IMR-90 (cell line): ENCODE measurements around the gene FAM171A1.

Experiments used
- MAFK ChIP-seq: IDR thresholded peaks from 2 replicates; pipeline ENCODE4 v1.6.1; 2012; ENCODE audit warnings: low read depth, low read length, improper control_type of control experiment
- MAZ ChIP-seq: IDR thresholded peaks from 2 replicates; pipeline ENCODE4 v1.6.1; 2012; ENCODE audit warnings: low read depth, mild to moderate bottlenecking, low read length, improper control_type of control experiment, moderate library complexity, borderline replicate concordance
- POLR2A ChIP-seq: IDR thresholded peaks from 2 replicates; pipeline ENCODE4 v1.6.1; 2012; ENCODE audit warnings: mild to moderate bottlenecking, low read depth, low read length
- RAD21 ChIP-seq: IDR thresholded peaks from 2 replicates; pipeline ENCODE4 v1.6.1; 2012; ENCODE audit warnings: low read length, improper control_type of control experiment
- RFX5 ChIP-seq: IDR thresholded peaks from 2 replicates; pipeline ENCODE4 v1.8.0; 2012; ENCODE audit warnings: low read depth, mild to moderate bottlenecking, low read length, moderate library complexity
- SMC3 ChIP-seq: fragments of 150-350 bp; IDR thresholded peaks from 2 replicates; pipeline ENCODE4 v1.6.1; 2016; ENCODE audit warnings: low read depth, mild to moderate bottlenecking, antibody characterized with exemption, low read length, moderate library complexity
- TF ChIP-seq, protein P1 (sequence below): conservative IDR thresholded peaks from 2 replicates; pipeline ENCODE4 v1.5.1; 2012; ENCODE audit warnings: mild to moderate bottlenecking, low read depth, low read length, improper control_type of control experiment
- TF ChIP-seq, protein P2 (sequence below): fragments of 150-350 bp; IDR thresholded peaks from 2 replicates; pipeline ENCODE4 v1.6.1; 2016; ENCODE audit warnings: low read depth, mild to moderate bottlenecking, low read length, moderate library complexity, borderline replicate concordance
- TF ChIP-seq, protein P3 (sequence below): fragments of 150-350 bp; IDR thresholded peaks from 2 replicates; pipeline ENCODE4 v1.6.1; 2017; ENCODE audit warnings: mild to moderate bottlenecking, antibody characterized with exemption, low read length, low read depth

DNA sequence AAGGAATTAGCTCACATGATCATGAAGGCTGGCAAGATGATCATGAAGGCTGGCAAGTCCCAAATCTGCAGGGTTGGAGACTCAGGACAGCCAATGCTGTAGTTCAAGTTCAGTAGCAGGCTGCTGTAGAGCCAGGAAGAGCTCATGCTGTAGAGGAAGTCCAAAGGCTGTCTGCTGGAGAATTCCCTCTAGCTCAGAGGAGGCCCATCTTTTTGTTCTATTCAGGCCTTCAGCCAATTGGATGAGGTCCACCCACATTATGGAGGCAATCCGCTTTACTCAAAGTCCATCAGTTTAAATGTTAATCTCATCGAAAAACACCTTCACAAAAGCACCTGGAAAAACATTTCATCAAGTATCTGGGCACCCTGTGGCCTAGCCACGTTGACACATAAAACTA, 24.8 kb upstream of the FAM171A1 start:
- TF ChIP-seq, protein P1, sequence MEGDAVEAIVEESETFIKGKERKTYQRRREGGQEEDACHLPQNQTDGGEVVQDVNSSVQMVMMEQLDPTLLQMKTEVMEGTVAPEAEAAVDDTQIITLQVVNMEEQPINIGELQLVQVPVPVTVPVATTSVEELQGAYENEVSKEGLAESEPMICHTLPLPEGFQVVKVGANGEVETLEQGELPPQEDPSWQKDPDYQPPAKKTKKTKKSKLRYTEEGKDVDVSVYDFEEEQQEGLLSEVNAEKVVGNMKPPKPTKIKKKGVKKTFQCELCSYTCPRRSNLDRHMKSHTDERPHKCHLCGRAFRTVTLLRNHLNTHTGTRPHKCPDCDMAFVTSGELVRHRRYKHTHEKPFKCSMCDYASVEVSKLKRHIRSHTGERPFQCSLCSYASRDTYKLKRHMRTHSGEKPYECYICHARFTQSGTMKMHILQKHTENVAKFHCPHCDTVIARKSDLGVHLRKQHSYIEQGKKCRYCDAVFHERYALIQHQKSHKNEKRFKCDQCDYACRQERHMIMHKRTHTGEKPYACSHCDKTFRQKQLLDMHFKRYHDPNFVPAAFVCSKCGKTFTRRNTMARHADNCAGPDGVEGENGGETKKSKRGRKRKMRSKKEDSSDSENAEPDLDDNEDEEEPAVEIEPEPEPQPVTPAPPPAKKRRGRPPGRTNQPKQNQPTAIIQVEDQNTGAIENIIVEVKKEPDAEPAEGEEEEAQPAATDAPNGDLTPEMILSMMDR: no peak
- TF ChIP-seq RFX5 (no peak), RAD21 (no peak), POLR2A (no peak), SMC3 (no peak), MAZ (no peak), MAFK (no peak)
- TF ChIP-seq, protein P2, sequence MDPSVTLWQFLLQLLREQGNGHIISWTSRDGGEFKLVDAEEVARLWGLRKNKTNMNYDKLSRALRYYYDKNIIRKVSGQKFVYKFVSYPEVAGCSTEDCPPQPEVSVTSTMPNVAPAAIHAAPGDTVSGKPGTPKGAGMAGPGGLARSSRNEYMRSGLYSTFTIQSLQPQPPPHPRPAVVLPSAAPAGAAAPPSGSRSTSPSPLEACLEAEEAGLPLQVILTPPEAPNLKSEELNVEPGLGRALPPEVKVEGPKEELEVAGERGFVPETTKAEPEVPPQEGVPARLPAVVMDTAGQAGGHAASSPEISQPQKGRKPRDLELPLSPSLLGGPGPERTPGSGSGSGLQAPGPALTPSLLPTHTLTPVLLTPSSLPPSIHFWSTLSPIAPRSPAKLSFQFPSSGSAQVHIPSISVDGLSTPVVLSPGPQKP: no peak
- TF ChIP-seq, protein P3, sequence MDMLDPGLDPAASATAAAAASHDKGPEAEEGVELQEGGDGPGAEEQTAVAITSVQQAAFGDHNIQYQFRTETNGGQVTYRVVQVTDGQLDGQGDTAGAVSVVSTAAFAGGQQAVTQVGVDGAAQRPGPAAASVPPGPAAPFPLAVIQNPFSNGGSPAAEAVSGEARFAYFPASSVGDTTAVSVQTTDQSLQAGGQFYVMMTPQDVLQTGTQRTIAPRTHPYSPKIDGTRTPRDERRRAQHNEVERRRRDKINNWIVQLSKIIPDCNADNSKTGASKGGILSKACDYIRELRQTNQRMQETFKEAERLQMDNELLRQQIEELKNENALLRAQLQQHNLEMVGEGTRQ: no peak
